Gastrocnemius medialis (tissue), 4 donors: ENCODE data around the gene DPH7. TPM values are rescaled to one million over a fixed set of nuclear protein-coding genes. Genes with fewer than 3 reads are reported as not detected.
A peak's percentile ranks its signal among the peaks of the same experiment; 100 is the strongest.

Experiments used
- ATAC-seq, 2 donors: fragments of 150-250 bp; one replicate each; pipeline ENCODE4 v1.9.1; 2016
- DNase-seq, 2 donors: peaks; one replicate each; pipeline ENCODE4 v3.0.0-alpha.2; 2019
- H3K27ac ChIP-seq, 4 donors: fragments of 200-600 bp; sonication (generic); 1 replicate in 1 of 4; 2 replicates in 3 of 4; pipeline ENCODE4 v1.5.1; 2016 to 2018; ENCODE audit warnings: mild to moderate bottlenecking in 2 of 4, moderate library complexity in 1 of 4
- H3K27me3 ChIP-seq, 3 donors: fragments of 200-600 bp; sonication (generic) in 2 of 3; 1 replicate in 1 of 3; 2 replicates in 2 of 3; pipeline versions ENCODE4 v1.5.1 to v1.6.0; 2016 to 2019; ENCODE audit warnings: mild to moderate bottlenecking in 1 of 3, moderate library complexity in 1 of 3
- H3K36me3 ChIP-seq, 2 donors: fragments of 200-600 bp; sonication (generic) in 1 of 2; one replicate each; pipeline ENCODE4 v1.5.1; 2017 to 2018
- H3K4me1 ChIP-seq, 2 donors: fragments of 200-600 bp; sonication (generic) in 1 of 2; one replicate each; pipeline ENCODE4 v1.5.1; 2016 to 2017; ENCODE audit warnings: mild to moderate bottlenecking in 2 of 2
- H3K4me3 ChIP-seq, 4 donors: fragments of 200-600 bp; sonication (generic) in 3 of 4; 1 replicate in 1 of 4; 2 replicates in 3 of 4; pipeline ENCODE4 v1.5.1; 2016 to 2019; ENCODE audit warnings: mild to moderate bottlenecking in 2 of 4
- H3K9me3 ChIP-seq, 3 donors: fragments of 200-600 bp; sonication (generic) in 2 of 3; 1 replicate in 1 of 3; 2 replicates in 2 of 3; pipeline ENCODE4 v1.5.1; 2016 to 2019
- POLR2A ChIP-seq, 2 donors: fragments of 450-650 bp; IDR thresholded peaks; one replicate each; pipeline ENCODE4 v1.6.1; 2017; ENCODE audit warnings: antibody characterized with exemption in 2 of 2, mild to moderate bottlenecking in 2 of 2, moderate library complexity in 2 of 2
- in situ Hi-C, 4 donors: fragments of 200-750 bp; cut with MboI; loops; one replicate each; pipeline versions ENCODE4 v1.15.0 to v1.8.0; 2017; ENCODE audit warnings: low sequenced_read_pairs in 4 of 4
- intact Hi-C: fragments of 100-400 bp; cut with DNase I; formaldehyde crosslinking; loops from one replicate; pipeline ENCODE4 v1.15.1; 2023; ENCODE audit warnings: low total_unique reads
- total RNA-seq, 4 donors: library from RNA; depleted of rRNA; stranded (reverse); fragments of >200 nt; gene quantifications; one replicate each; pipeline versions ENCODE4 v1.1.0 to v1.2.3, GENCODE V29; 2016
- TF ChIP-seq, protein P1 (sequence below), 5 experiments: fragments of 450-650 bp in 3 of 5; fragments of 200-600 bp in 2 of 5; sonication (generic) in 2 of 5; IDR thresholded peaks in 4 of 5; conservative IDR thresholded peaks in 1 of 5; 1 replicate in 4 of 5; 2 replicates in 1 of 5; pipeline ENCODE4 v1.5.1; 2016 to 2019; ENCODE audit warnings: antibody characterized with exemption in 5 of 5, mild to moderate bottlenecking in 3 of 5, moderate library complexity in 3 of 5

DPH7 gene
- total RNA-seq, 4 donors from 2014 or later: 10.0 to 25.2 (median 13.6) TPM

DNA sequence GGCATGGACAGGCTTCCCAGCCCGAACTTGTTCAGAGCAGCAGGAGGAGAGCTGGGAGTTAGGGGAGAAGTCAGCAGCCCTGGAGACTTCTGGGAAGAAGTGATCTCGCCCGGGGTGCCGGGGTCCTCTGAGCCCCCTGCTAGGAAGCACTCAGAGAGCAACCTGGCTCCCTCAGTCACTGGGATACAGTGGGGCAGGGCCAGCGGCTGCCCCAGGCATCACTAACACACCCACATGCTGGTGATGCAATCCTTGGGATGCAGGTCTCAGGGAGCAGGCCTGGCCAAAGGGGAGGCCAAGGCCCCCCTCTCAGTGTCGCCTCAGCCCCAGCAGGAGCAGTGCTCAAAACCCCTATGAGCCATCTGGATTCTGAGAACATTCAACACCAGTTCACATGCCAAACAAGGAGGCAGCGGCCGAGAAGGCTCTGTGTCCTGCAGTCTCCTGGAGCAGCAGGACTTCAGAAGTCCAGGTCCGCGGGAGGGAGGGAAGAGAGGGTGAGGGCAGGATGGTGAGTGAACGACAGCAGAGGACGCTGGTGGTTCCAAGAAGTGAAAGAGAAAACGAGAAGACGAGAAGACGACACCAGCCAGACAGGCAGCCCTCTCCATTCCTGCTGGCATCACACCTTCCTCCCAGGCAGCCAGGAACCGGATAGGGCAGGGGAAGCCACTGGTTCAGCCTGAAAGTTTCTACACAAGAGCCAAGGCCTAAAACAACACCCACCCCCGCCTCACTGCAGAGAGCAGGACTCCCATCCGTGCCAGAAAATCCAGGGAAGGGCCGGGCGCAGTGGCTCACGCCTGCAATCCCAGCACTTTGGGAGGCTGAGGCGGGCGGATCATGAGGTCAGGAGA is 30.8 kb downstream of the DPH7 start:
- peak; percentile 52 to 75 for DNase-seq
- peak overlapping the region; percentile 0 to 31 (median 14) for H3K4me3 ChIP-seq

DNA sequence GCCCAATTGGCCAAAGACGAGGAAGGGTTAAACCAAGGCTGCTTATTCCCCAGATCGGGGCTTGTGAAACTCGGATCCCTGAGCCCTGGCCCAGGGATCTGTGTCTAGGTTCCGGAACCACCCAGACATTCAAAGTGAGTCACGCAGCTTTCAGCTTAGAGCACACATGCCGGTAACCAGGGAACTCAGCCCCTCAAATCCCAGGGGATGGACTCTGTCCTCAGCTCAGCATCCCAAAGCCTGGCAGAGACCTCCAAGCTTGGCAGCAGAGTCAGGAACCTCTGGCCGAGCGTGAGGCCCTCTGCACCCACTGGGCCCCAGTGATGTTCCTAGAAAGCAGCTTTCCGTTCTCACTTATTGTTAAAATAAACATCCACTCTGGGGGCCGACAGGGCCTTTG is 33.6 kb downstream of the DPH7 start:
- intact Hi-C loops: no loop called here
- H3K4me3 ChIP-seq: no peak overlapping the region
- TF ChIP-seq POLR2A (IDR thresholded peaks at IDR 0.05): no peak
- peak; percentile 10 to 65 for DNase-seq
- H3K27me3 ChIP-seq: no peaks in the 10 kb centered on the region
- in situ Hi-C loops: no loop called here
- no peaks in the 10 kb centered on the region for H3K9me3 ChIP-seq
- peak overlapping the region; percentile 14 to 65 (median 50) for H3K27ac ChIP-seq
- peaks cover 0 to 26% of the 10 kb centered on the region in 2 donors for H3K36me3 ChIP-seq
- peaks cover 29 to 39% of the 10 kb centered on the region in 2 donors for H3K4me1 ChIP-seq
- no peak for ATAC-seq

More for the DNA sequence above, 30.8 kb downstream of the DPH7 start:
- peak overlapping the region; percentile 91 to 99 (median 97) for H3K27ac ChIP-seq
- ATAC-seq: peak; percentile 9 to 27
- no peaks in the 10 kb centered on the region for H3K27me3 ChIP-seq
- H3K9me3 ChIP-seq: no peaks in the 10 kb centered on the region
- intact Hi-C loops (no loop called here), in situ Hi-C loops (no loop called here)
- peaks cover 0 to 7% of the 10 kb centered on the region in 2 donors for H3K36me3 ChIP-seq
- H3K4me1 ChIP-seq: peaks cover 35 to 43% of the 10 kb centered on the region in 2 donors
- TF ChIP-seq, protein P1, sequence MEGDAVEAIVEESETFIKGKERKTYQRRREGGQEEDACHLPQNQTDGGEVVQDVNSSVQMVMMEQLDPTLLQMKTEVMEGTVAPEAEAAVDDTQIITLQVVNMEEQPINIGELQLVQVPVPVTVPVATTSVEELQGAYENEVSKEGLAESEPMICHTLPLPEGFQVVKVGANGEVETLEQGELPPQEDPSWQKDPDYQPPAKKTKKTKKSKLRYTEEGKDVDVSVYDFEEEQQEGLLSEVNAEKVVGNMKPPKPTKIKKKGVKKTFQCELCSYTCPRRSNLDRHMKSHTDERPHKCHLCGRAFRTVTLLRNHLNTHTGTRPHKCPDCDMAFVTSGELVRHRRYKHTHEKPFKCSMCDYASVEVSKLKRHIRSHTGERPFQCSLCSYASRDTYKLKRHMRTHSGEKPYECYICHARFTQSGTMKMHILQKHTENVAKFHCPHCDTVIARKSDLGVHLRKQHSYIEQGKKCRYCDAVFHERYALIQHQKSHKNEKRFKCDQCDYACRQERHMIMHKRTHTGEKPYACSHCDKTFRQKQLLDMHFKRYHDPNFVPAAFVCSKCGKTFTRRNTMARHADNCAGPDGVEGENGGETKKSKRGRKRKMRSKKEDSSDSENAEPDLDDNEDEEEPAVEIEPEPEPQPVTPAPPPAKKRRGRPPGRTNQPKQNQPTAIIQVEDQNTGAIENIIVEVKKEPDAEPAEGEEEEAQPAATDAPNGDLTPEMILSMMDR (IDR thresholded peaks at IDR 0.05 in 4 of 5, conservative IDR thresholded peaks at IDR 0.05 in 1 of 5): no peak
- no peak for TF ChIP-seq POLR2A (IDR thresholded peaks at IDR 0.05)

DNA sequence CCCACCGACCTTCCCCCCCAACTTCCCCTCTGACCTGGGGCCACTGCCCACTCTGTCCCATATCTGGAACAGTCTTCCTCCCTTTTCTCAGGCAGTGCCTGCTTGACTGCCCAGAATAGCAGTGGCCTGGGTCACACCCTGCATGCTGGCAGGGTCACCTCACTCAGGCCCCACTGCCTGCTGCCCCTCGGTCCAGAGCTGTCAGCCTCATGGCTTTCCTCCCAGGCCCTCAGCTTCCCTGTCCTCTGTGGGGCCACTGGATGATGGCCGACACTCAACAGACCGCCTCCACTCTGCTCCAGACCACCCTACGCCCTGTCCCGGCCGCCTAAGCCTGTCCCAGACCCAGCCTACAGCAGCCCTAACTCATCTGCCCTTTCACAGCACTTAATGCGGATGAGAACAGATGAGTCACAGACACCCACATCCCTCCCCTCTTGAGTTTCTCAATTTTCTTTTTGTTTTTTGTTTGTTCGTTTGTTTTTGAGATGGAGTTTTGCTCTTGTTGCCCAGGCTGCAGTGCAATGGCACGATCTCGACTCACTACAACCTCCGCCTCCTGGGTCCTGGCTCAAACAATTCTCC is 34.5 kb downstream of the DPH7 start:
- TF ChIP-seq, protein P1 (IDR thresholded peaks at IDR 0.05 in 4 of 5, conservative IDR thresholded peaks at IDR 0.05 in 1 of 5): no peak
- no peak for TF ChIP-seq POLR2A (IDR thresholded peaks at IDR 0.05)
- Histone ChIP-seq H3K4me3 (no peak overlapping the region), H3K27ac (peak overlapping the region in 1 of 4 donors; percentile 49), H3K27me3 (no peaks in the 10 kb centered on the region), H3K9me3 (no peaks in the 10 kb centered on the region), H3K4me1 (peaks cover 23 to 38% of the 10 kb centered on the region in 2 donors), H3K36me3 (peaks cover 0 to 35% of the 10 kb centered on the region in 2 donors)
- intact Hi-C loops: no loop called here
- DNase-seq (no peak), ATAC-seq (no peak)
- in situ Hi-C loops: no loop called here

DNA sequence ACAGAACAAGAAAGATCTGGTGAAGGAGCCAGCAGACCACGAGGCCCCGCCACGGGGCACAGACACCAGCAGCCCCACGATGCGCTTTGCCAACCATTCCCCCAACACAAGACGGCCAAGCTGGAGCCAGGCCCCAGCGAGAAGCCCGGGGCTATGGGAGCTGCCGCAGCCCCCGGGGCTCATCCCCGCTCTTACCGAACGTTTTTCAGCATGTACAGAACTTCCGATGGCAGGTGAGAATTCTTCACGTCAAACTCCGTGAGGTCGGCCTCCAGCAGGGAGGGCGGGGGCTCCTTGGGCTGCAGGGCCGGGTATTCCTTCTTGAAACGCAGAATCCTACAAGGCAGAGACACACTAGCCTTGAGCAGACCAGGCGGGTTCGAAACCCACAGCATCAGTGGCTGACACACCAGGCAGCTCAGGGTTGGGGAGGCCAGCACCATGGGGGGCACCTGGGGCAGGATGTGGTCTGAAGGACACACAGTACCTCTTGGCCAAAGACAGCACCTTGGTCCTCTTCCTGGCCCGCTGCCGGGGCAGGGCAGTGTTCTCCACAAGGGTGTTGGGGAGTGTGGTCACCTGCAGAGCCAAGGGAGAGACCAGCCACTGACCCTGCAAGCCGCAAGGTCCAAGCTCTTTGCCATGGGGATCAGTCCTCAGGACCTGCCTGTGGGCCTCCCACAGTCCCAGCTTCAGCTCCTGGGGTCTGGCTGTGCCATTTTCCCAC is 35.3 kb downstream of the DPH7 start:
- H3K27me3 ChIP-seq: no peaks in the 10 kb centered on the region
- no peak overlapping the region for H3K27ac ChIP-seq
- no peak for TF ChIP-seq POLR2A (IDR thresholded peaks at IDR 0.05)
- TF ChIP-seq, protein P1 (IDR thresholded peaks at IDR 0.05 in 4 of 5, conservative IDR thresholded peaks at IDR 0.05 in 1 of 5): no peak
- ATAC-seq (no peak), DNase-seq (no peak)
- H3K4me1 ChIP-seq: peaks cover 15 to 30% of the 10 kb centered on the region in 2 donors
- H3K36me3 ChIP-seq: peaks cover 0 to 44% of the 10 kb centered on the region in 2 donors
- H3K9me3 ChIP-seq: no peaks in the 10 kb centered on the region
- no peak overlapping the region for H3K4me3 ChIP-seq
- intact Hi-C loops: no loop called here
- in situ Hi-C loops: no loop called here
